MCF 10A (cell line): ENCODE results near the gene CUL7. TPM values are rescaled to one million over a fixed set of nuclear protein-coding genes. Genes with fewer than 3 reads are reported as not detected.
"Not testable (repeated sequence)": the region's sequence is repeated elsewhere in the genome, so short reads cannot be mapped to it uniquely, and the experiment has no call there.

Experiments
- BruUV-seq: library from RNA; stranded (reverse); fragments of 400-500 nt; replicated peaks from 2 replicates; lab custom pipeline; 2021; lab: Mats Ljungman, UMichigan
- CTCF ChIA-PET: fragments of 300-600 bp; sonication (Branson Sonifier 250); formaldehyde crosslinking; extraction: SDS; loops from one replicate; lab custom pipeline; 2021; ENCODE audit warnings: antibody characterized with exemption, inconsistent platforms; lab: Yijun Ruan, JAX
- POLR2A ChIA-PET: fragments of 300-600, 350-650 bp; sonication (Branson Sonifier 250); formaldehyde crosslinking; extraction: SDS; loops from one replicate; lab custom pipeline; 2020; ENCODE audit warnings: antibody characterized with exemption, inconsistent platforms; lab: Yijun Ruan, JAX
- DNase-seq: peaks from one replicate; pipeline ENCODE4 v3.0.0-alpha.2; 2018; ENCODE audit not compliant: unreplicated experiment
- H3K27ac Mint-ChIP-seq: one replicate; pipeline ENCODE4 v1.8.0; 2022; ENCODE audit warnings: mild to moderate bottlenecking, low read depth, mixed read lengths; ENCODE audit not compliant: unreplicated experiment
- H3K27me3 Mint-ChIP-seq: one replicate; pipeline ENCODE4 v1.8.0; 2022; ENCODE audit warnings: mixed read lengths; ENCODE audit not compliant: insufficient read depth, unreplicated experiment
- H3K36me3 Mint-ChIP-seq: one replicate; pipeline ENCODE4 v1.8.0; 2022; ENCODE audit warnings: mild to moderate bottlenecking, moderate library complexity, mixed read lengths; ENCODE audit not compliant: insufficient read depth, unreplicated experiment
- H3K4me1 Mint-ChIP-seq: one replicate; pipeline ENCODE4 v1.8.0; 2022; ENCODE audit warnings: mixed read lengths; ENCODE audit not compliant: insufficient read depth, unreplicated experiment
- H3K4me3 Mint-ChIP-seq: one replicate; pipeline ENCODE4 v1.8.0; 2022; ENCODE audit warnings: mild to moderate bottlenecking, moderate library complexity, mixed read lengths; ENCODE audit not compliant: unreplicated experiment
- H3K9me3 Mint-ChIP-seq: one replicate; pipeline ENCODE4 v1.8.0; 2022; ENCODE audit warnings: mixed read lengths; ENCODE audit not compliant: unreplicated experiment
- intact Hi-C: fragments of 100-400 bp; cut with micrococcal nuclease; formaldehyde crosslinking; loops from 2 replicates; pipeline ENCODE4 v1.14.1; 2022
- total RNA-seq: library from RNA; stranded (reverse); gene quantifications from 2 replicates; pipeline ENCODE4 v1.2.3, GENCODE V29; 2022
- TF ChIP-seq, protein P1 (sequence below): fragments of 200-600 bp; IDR thresholded peaks from one replicate; pipeline ENCODE4 v1.8.0; 2022; ENCODE audit warnings: antibody characterized with exemption, mild to moderate bottlenecking; ENCODE audit not compliant: unreplicated experiment

CUL7 gene
- total RNA-seq, 1 experiment from 2014 or later: 22.7 TPM

DNA sequence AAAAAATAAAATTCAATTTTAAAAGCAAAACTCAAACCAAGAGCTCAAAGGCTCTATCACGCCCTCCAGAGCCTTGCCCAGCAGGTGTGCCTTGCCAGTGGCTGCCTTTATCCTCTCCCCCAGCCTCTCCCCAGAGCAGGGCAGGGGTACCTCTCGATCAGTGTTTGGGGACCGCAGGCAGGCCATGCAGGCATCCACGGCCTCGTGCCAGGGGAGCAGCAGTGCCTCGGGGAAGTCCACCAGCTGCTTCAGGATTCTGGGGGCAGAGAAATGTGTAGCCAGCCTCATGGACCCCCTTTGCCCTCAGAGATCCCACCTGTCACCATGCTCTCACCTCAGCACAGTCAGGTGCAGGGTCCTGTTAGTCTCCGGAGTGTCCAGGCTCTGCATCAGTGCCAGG is 5.7 kb downstream of the CUL7 start:
- no peaks in the 10 kb centered on the region for H3K9me3 Mint-ChIP-seq
- peaks cover 25% of the 10 kb centered on the region for H3K4me1 Mint-ChIP-seq
- CTCF ChIA-PET: no interaction called here
- H3K27ac Mint-ChIP-seq: no peak overlapping the region
- no TSS peak for BruUV-seq
- intact Hi-C loops: no loop called here
- POLR2A ChIA-PET: interaction anchor here (1.0 to 1.3 kb wide), 2 partner anchors 11 to 123 kb away, joined by 3 read pairs; partner anchors contain the start of genes KLC4 and MRPL2
- H3K27me3 Mint-ChIP-seq: no peaks in the 10 kb centered on the region
- DNase-seq: no peak
- TF ChIP-seq, protein P1, sequence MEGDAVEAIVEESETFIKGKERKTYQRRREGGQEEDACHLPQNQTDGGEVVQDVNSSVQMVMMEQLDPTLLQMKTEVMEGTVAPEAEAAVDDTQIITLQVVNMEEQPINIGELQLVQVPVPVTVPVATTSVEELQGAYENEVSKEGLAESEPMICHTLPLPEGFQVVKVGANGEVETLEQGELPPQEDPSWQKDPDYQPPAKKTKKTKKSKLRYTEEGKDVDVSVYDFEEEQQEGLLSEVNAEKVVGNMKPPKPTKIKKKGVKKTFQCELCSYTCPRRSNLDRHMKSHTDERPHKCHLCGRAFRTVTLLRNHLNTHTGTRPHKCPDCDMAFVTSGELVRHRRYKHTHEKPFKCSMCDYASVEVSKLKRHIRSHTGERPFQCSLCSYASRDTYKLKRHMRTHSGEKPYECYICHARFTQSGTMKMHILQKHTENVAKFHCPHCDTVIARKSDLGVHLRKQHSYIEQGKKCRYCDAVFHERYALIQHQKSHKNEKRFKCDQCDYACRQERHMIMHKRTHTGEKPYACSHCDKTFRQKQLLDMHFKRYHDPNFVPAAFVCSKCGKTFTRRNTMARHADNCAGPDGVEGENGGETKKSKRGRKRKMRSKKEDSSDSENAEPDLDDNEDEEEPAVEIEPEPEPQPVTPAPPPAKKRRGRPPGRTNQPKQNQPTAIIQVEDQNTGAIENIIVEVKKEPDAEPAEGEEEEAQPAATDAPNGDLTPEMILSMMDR: no peak
- peaks cover 54% of the 10 kb centered on the region for H3K36me3 Mint-ChIP-seq
- no peak overlapping the region for H3K4me3 Mint-ChIP-seq

DNA sequence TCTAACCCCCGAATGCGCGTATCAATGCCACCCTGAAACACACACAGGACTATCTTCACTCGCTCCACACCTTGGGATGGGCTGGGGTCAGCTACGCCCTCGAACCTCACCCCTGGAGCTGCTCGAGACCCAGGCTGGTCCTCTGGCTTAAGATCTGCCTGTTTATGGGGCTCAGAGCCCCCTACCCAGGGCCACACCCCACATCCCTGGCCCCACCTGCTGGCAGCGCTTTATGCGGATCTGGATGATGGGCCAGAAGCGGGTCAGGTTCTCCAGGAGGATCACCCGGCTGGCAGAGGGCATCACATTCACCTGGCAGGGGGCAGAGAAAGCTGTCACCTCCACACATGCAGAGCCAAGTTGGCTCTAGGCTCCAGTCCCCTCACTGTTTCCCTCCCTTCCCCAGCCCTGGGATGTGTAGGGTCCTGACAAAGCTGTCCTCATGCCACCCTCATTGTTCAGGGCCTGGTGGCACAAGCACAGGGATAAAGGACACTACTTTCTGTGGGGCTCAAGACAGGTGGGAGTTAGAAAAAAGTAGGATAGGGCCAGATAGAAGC is 8.2 kb downstream of the CUL7 start:
- Mint-ChIP-seq H3K4me1 (peaks cover 1% of the 10 kb centered on the region), H3K27me3 (no peaks in the 10 kb centered on the region), H3K9me3 (no peaks in the 10 kb centered on the region), H3K4me3 (no peak overlapping the region), H3K27ac (no peak overlapping the region), H3K36me3 (peaks cover 56% of the 10 kb centered on the region)
- BruUV-seq: no TSS peak
- no peak for DNase-seq
- POLR2A ChIA-PET: interaction anchor here (1.0 to 1.1 kb wide), 3 partner anchors 8 to 137 kb away, joined by 3 to 6 read pairs (median 3); partner anchors contain the start of genes CUL7, CUL9 and MRPL2
- CTCF ChIA-PET: interaction anchor here (0.6 to 0.7 kb wide), 2 partner anchors 30 to 57 kb away, joined by 3 to 4 read pairs; no protein-coding TSS in a partner anchor
- intact Hi-C loops: no loop called here
- TF ChIP-seq, protein P1: no peak

DNA sequence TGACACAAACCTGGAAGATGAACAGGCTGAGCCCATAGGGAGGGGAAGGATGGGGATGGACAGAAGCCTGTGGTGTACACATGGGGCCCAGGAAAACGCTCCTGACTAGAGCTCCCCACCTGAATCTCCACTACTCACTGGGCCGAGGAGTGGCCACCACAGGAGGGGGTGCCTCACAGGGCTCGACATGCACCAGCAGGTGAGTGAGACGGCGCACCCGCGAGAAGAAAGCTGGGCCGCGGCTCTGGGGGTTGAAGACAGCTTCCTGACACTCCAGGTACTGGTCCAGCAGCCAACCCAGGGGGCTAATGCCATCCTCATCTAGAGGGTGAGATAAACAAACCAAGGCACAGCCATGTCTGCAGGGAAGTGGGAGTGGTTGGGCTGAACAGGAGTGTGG is 10.3 kb downstream of the CUL7 start:
- H3K36me3 Mint-ChIP-seq: peaks cover 49% of the 10 kb centered on the region
- H3K27me3 Mint-ChIP-seq: no peaks in the 10 kb centered on the region
- no peak overlapping the region for H3K27ac Mint-ChIP-seq
- DNase-seq: no peak
- H3K4me3 Mint-ChIP-seq: no peak overlapping the region
- H3K9me3 Mint-ChIP-seq: no peaks in the 10 kb centered on the region
- H3K4me1 Mint-ChIP-seq: no peaks in the 10 kb centered on the region
- TF ChIP-seq, protein P1: no peak
- intact Hi-C loops: no loop called here
- ChIA-PET POLR2A (interaction anchor here (2.1 kb wide), 1 partner anchor 10 kb away, joined by 11 read pairs; the partner anchor contains the start of gene CUL7), CTCF (no interaction called here)
- BruUV-seq: no TSS peak

DNA sequence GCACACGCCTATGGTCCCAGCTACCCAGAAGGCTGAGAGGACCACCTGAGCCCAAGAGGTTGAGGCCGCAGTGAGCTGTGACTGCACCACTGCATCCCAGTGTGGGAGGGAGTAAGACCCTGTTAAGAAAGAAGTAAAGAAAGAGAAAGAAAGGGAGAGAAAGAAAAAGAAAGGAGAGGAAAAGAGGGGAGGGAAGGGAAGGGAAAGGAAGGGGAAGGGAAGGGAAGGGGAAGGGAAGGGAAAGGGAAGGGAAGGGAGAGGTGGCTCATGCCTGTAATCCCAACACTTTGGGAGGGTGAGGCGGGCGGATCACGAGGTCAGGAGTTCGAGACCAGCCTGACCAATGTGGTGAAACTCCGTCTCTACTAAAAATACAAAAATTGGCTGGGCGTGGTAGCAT is 12.2 kb downstream of the CUL7 start:
- H3K27ac Mint-ChIP-seq, H3K4me3 Mint-ChIP-seq, DNase-seq, H3K27me3 Mint-ChIP-seq, H3K9me3 Mint-ChIP-seq, H3K4me1 Mint-ChIP-seq, intact Hi-C loops, BruUV-seq: not testable (repeated sequence)
- H3K36me3 Mint-ChIP-seq: peaks cover 49% of the 10 kb centered on the region
- ChIA-PET CTCF (interaction anchor here (1.2 kb wide), 1 partner anchor 8 kb away, joined by 3 read pairs; no protein-coding TSS in a partner anchor), POLR2A (interaction anchor here (2.1 kb wide), 1 partner anchor 12 kb away, joined by 11 read pairs; the partner anchor contains the start of gene CUL7)
